8988T (cell line): ENCODE data around the gene NXPH1.
A peak's percentile ranks its signal among the peaks of the same experiment; 100 is the strongest.

Experiments
- DNase-seq: peaks from one replicate; pipeline ENCODE4 v3.0.0; 2011

The NXPH1 gene

GRCh38 chr7:8433477-8434289, at the start of gene NXPH1:
Gene NXPH1, plus strand, starts transcription at chr7:8433609.
- peak; percentile 49 for DNase-seq

GRCh38 chr7:8384901-8385300, 48.5 kb upstream of the NXPH1 start:
- DNase-seq = no peak

- no peak for DNase-seq
Observed at GRCh38 chr7:8386926-8387550, 46.4 kb upstream of the NXPH1 start.

GRCh38 chr7:8387551-8388256, 45.7 kb upstream of the NXPH1 start:
- no peak for DNase-seq

- no peak for DNase-seq
Observed at GRCh38 chr7:8388257-8388625, 45.2 kb upstream of the NXPH1 start.

GRCh38 chr7:8389593-8390261, 43.7 kb upstream of the NXPH1 start:
- peak; percentile 16 for DNase-seq

- no peak for DNase-seq
Observed at GRCh38 chr7:8390262-8390626, 43.2 kb upstream of the NXPH1 start.

- DNase-seq = no peak
Observed at GRCh38 chr7:8391353-8392062, 41.9 kb upstream of the NXPH1 start.

GRCh38 chr7:8396294-8396693, 37.1 kb upstream of the NXPH1 start:
- no peak for DNase-seq

GRCh38 chr7:8408871-8409270, 24.5 kb upstream of the NXPH1 start:
- no peak for DNase-seq

- no peak for DNase-seq
Observed at GRCh38 chr7:8411103-8411502, 22.3 kb upstream of the NXPH1 start.

- DNase-seq = no peak
Observed at GRCh38 chr7:8413600-8413999, 19.8 kb upstream of the NXPH1 start.

GRCh38 chr7:8418629-8419245, 14.7 kb upstream of the NXPH1 start:
- DNase-seq = no peak

GRCh38 chr7:8422177-8422576, 11.2 kb upstream of the NXPH1 start:
- DNase-seq = no peak

GRCh38 chr7:8423057-8423456, 10.4 kb upstream of the NXPH1 start:
- no peak for DNase-seq

GRCh38 chr7:8425223-8425622, 8.2 kb upstream of the NXPH1 start:
- no peak for DNase-seq

- no peak for DNase-seq
Observed at GRCh38 chr7:8430643-8431042, 2.8 kb upstream of the NXPH1 start.

GRCh38 chr7:8434290-8435002, 1.0 kb downstream of the NXPH1 start:
- no peak for DNase-seq

GRCh38 chr7:8435095-8435494, 1.7 kb downstream of the NXPH1 start:
- DNase-seq = no peak

- no peak for DNase-seq
Observed at GRCh38 chr7:8435590-8436545, 2.5 kb downstream of the NXPH1 start.
